ENCODE results near the gene TAX1BP3. TPM values are rescaled to one million over a fixed set of nuclear protein-coding genes. Genes with fewer than 3 reads are reported as not detected.

Gene TAX1BP3
- total and polyA plus RNA-seq, 2 of the 13 experiments (the other 11 are each of a cell fraction or from before 2014, with no cell fraction given), result 16.7 to 45.1 TPM

- TF ChIP-seq ZNF484 (CRISPR knock-in tag; IDR thresholded peaks at IDR 0.05; ENCODE audit: borderline replicate concordance, low read depth) (0 out of 2 replicates have a peak, but pooled peaks have one; percentile 57), NFAT5 (CRISPR knock-in tag; IDR thresholded peaks at IDR 0.05) (no peak), ZNF234 (CRISPR knock-in tag; conservative IDR thresholded peaks at IDR 0.05) (no peak), CREB3 (CRISPR knock-in tag; IDR thresholded peaks at IDR 0.05) (no peak), ZNF441 (CRISPR knock-in tag; IDR thresholded peaks at IDR 0.05; ENCODE audit: borderline replicate concordance) (no peak), ZNF605 (CRISPR knock-in tag; IDR thresholded peaks at IDR 0.05) (peak; percentile 92; the same call in 1 of the 2 replicates), ATRX (CRISPR knock-in tag; IDR thresholded peaks at IDR 0.05; ENCODE audit: borderline replicate concordance) (no peak), MIER3 (CRISPR knock-in tag; IDR thresholded peaks at IDR 0.05; ENCODE audit: borderline replicate concordance) (no peak), ZBED4 (CRISPR knock-in tag; IDR thresholded peaks at IDR 0.05; ENCODE audit: borderline replicate concordance) (peak; percentile 56)
Observed at GRCh38 chr17:3636154-3636907, 32.0 kb downstream of the TAX1BP3 start, which contains the start of the genes CTNS and SHPK (continued).
